ENCODE measurements around the gene ZBED6. TPM values are rescaled to one million over a fixed set of nuclear protein-coding genes. Genes with fewer than 3 reads are reported as not detected.
"Not testable (repeated sequence)": the region's sequence is repeated elsewhere in the genome, so short reads cannot be mapped to it uniquely, and the experiment has no call there.

ZBED6 gene
- total RNA-seq, 2 donors from 2014 or later: 21.9 to 33.9 TPM

DNA sequence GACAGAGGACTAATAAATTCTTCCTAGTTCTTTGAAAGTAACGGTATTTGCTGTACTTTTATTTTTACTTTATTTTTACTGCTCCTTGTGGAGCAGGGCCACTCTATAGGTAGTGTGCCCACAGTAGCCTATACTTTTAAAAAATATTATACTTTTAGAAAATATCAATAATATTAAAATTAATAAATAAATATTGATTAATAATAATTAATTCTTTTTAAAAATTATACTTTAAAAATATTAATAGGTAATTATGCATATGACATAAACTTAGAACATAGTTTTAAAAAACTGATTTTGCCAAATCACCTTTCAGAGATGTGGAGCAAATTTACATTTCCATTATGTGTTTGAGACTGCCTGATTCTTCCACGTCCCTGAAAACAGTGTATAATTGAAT lies 30.8 kb downstream of the ZBED6 start:
- H3K4me1 ChIP-seq: no peaks in the 10 kb centered on the region
- no peak overlapping the region for H3K9ac ChIP-seq (ENCODE audit: low read depth in 2 of 2, low read length in 2 of 2)
- H3K9me3 ChIP-seq: no peaks in the 10 kb centered on the region
- no peak for TF ChIP-seq CTCF (IDR thresholded peaks at IDR 0.05)
- no peak overlapping the region for H3K4me3 ChIP-seq
- intact Hi-C loops (cut with DNase I): no loop called here
- no peak for DNase-seq
- no peak overlapping the region for H3K27ac ChIP-seq
- H3K36me3 ChIP-seq: peaks cover 2% of the 10 kb centered on the region
- H3K27me3 ChIP-seq: no peaks in the 10 kb centered on the region

DNA sequence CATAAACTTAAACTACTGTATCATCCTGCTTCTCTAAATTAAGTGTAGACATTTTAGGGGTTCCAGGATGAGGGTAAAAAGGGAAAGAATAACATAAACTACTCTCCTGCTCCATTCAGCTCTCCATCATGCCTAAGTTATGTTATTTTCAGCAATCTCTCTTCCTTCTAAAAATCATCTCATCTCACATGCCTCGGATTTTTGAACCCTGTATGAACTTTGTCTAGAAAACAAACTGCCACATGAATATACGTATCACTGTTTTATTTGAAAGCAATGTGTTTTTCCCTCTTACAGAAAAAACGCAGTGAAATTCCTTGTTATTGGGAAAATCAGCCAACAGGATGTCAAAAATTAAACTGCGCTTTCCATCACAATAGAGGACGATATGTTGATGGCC lies 32.6 kb downstream of the ZBED6 start:
- no peaks in the 10 kb centered on the region for H3K9me3 ChIP-seq
- no peak overlapping the region for H3K4me3 ChIP-seq
- no peak for TF ChIP-seq CTCF (IDR thresholded peaks at IDR 0.05)
- intact Hi-C loops (cut with DNase I): no loop called here
- H3K4me1 ChIP-seq: no peaks in the 10 kb centered on the region
- no peak overlapping the region for H3K9ac ChIP-seq (ENCODE audit: low read depth in 2 of 2, low read length in 2 of 2)
- H3K36me3 ChIP-seq: peaks cover 9% of the 10 kb centered on the region
- DNase-seq: no peak
- H3K27me3 ChIP-seq: no peaks in the 10 kb centered on the region
- no peak overlapping the region for H3K27ac ChIP-seq

GRCh38 chr1:203828503-203828902 lies 33.1 kb downstream of the ZBED6 start:
- no peak for DNase-seq
- intact Hi-C loops (cut with DNase I): no loop called here
- no peak overlapping the region for H3K4me3 ChIP-seq
- H3K9ac ChIP-seq (ENCODE audit: low read depth in 2 of 2, low read length in 2 of 2): no peak overlapping the region
- H3K4me1 ChIP-seq: no peaks in the 10 kb centered on the region
- H3K27ac ChIP-seq: no peak overlapping the region
- H3K9me3 ChIP-seq: no peaks in the 10 kb centered on the region
- H3K27me3 ChIP-seq: no peaks in the 10 kb centered on the region
- no peak for TF ChIP-seq CTCF (IDR thresholded peaks at IDR 0.05)
- H3K36me3 ChIP-seq: peaks cover 9% of the 10 kb centered on the region

DNA sequence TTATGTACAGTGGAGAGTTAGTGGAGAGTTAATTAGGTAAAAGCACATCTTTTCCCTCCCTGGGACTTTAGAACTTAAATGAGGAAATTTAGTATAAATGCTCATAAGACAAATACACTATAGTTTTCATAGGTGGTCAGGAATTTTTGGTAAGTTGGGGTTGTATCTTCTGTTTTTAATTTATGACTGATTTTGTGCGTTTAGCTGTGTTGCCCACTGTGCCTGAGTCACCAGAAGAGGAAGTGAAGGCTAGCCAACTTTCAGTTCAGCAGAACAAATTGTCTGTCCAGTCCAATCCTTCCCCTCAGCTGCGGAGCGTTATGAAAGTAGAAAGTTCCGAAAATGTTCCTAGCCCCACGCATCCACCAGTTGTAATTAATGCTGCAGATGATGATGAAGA lies 33.8 kb downstream of the ZBED6 start:
- H3K4me3 ChIP-seq; H3K9ac ChIP-seq (ENCODE audit: low read depth in 2 of 2, low read length in 2 of 2); H3K36me3 ChIP-seq; H3K9me3 ChIP-seq; intact Hi-C loops (cut with DNase I); H3K27me3 ChIP-seq; H3K4me1 ChIP-seq; DNase-seq; H3K27ac ChIP-seq: not testable (repeated sequence)

DNA sequence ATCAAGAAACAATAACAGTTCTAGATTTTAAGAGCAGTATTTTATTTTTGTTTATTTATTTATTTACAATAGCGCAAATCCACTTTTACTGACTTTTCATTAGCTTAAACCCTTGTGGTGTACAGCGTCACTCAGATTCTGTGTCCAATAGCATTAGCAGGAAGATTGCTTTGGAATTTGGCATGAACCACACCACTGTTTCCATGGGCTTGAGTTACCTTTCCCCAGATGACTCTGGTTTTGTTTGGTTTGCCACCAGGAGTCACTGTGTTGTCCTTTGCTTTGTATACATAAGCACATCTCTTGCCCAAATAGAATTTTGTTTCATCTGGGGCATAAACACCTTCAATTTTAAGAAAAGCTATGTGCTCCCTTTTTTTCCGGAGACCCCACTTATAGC lies 40.1 kb downstream of the ZBED6 start:
- intact Hi-C loops (cut with DNase I): no loop called here
- Histone ChIP-seq H3K27ac (no peak overlapping the region), H3K9me3 (no peaks in the 10 kb centered on the region), H3K4me1 (no peaks in the 10 kb centered on the region), H3K9ac (ENCODE audit: low read depth in 2 of 2, low read length in 2 of 2) (no peak overlapping the region), H3K4me3 (no peak overlapping the region), H3K27me3 (no peaks in the 10 kb centered on the region), H3K36me3 (peaks cover 55% of the 10 kb centered on the region)
- TF ChIP-seq CTCF (IDR thresholded peaks at IDR 0.05): no peak
- no peak for DNase-seq

- TF ChIP-seq CTCF (IDR thresholded peaks at IDR 0.05): no peak
- no peaks in the 10 kb centered on the region for H3K9me3 ChIP-seq
Measured at GRCh38 chr1:203839081-203839480, 43.7 kb downstream of the ZBED6 start.

More at GRCh38 chr1:203839081-203839480, 43.7 kb downstream of the ZBED6 start:
- no peak for DNase-seq
- Histone ChIP-seq H3K4me1 (no peaks in the 10 kb centered on the region), H3K9ac (ENCODE audit: low read depth in 2 of 2, low read length in 2 of 2) (no peak overlapping the region), H3K36me3 (peaks cover 50% of the 10 kb centered on the region), H3K27ac (no peak overlapping the region), H3K4me3 (no peak overlapping the region), H3K27me3 (no peaks in the 10 kb centered on the region)
- intact Hi-C loops (cut with DNase I): no loop called here
